Peyer's patch (tissue), 4 donors: ENCODE measurements around the gene KLHL6. TPM values are rescaled to one million over a fixed set of nuclear protein-coding genes. Genes with fewer than 3 reads are reported as not detected.
A peak's percentile ranks its signal among the peaks of the same experiment; 100 is the strongest.
"Not testable (repeated sequence)": the region's sequence is repeated elsewhere in the genome, so short reads cannot be mapped to it uniquely, and the experiment has no call there.

Experiments used
- DNase-seq, 3 donors: peaks; one replicate each; pipeline ENCODE4 v3.0.0-alpha.2; 2017 to 2019
- H3K27ac ChIP-seq, 4 donors: fragments of 200-600 bp; sonication (generic); one replicate each; pipeline ENCODE4 v1.5.1; 2016 to 2019
- H3K27me3 ChIP-seq, 2 donors: fragments of 200-600 bp; sonication (generic); one replicate each; pipeline ENCODE4 v1.5.1; 2019
- H3K36me3 ChIP-seq, 3 donors: fragments of 200-600 bp; sonication (generic); one replicate each; pipeline ENCODE4 v1.5.1; 2016 to 2019
- H3K4me1 ChIP-seq, 4 donors: fragments of 200-600 bp; sonication (generic); one replicate each; pipeline ENCODE4 v1.5.1; 2016 to 2019
- H3K4me3 ChIP-seq, 4 donors: fragments of 200-600 bp; sonication (generic); 1 replicate in 3 of 4; 2 replicates in 1 of 4; pipeline ENCODE4 v1.5.1; 2016 to 2019; ENCODE audit warnings: mild to moderate bottlenecking in 1 of 4
- H3K9me3 ChIP-seq, 4 donors: fragments of 200-600 bp; sonication (generic); one replicate each; pipeline ENCODE4 v1.5.1; 2016 to 2019; ENCODE audit warnings: mild to moderate bottlenecking in 1 of 4
- CTCF ChIP-seq, 6 experiments: fragments of 450-650 bp in 4 of 6; fragments of 200-600 bp in 2 of 6; sonication (generic) in 1 of 6; IDR thresholded peaks; one replicate each; pipeline ENCODE4 v1.5.1; 2017 to 2019; ENCODE audit warnings: antibody characterized with exemption in 6 of 6, mild to moderate bottlenecking in 3 of 6, moderate library complexity in 1 of 6
- POLR2A ChIP-seq, 2 donors: fragments of 450-650 bp; IDR thresholded peaks; one replicate each; pipeline ENCODE4 v1.5.1; 2017; ENCODE audit warnings: antibody characterized with exemption in 2 of 2, mild to moderate bottlenecking in 2 of 2, moderate library complexity in 2 of 2
- total RNA-seq, 4 donors: library from RNA; depleted of rRNA; stranded (reverse); fragments of >200 nt; gene quantifications; one replicate each; pipeline ENCODE4 v1.1.0, GENCODE V29; 2016

The KLHL6 gene
- total RNA-seq, 4 donors from 2014 or later, result 1.6 to 53.6 (median 4.9) TPM

GRCh38 chr3:183484431-183485075 is 71.0 kb downstream of the KLHL6 start:
- Histone ChIP-seq H3K27ac (no peak overlapping the region), H3K4me1 (no peaks in the 10 kb centered on the region), H3K36me3 (no peaks in the 10 kb centered on the region), H3K4me3 (no peak overlapping the region), H3K27me3 (no peaks in the 10 kb centered on the region), H3K9me3 (no peaks in the 10 kb centered on the region)
- DNase-seq, result peak in 1 of 3 donors; percentile 21
- TF ChIP-seq POLR2A (IDR thresholded peaks at IDR 0.05) (no peak), CTCF (IDR thresholded peaks at IDR 0.05) (no peak)

- Histone ChIP-seq H3K36me3 (no peaks in the 10 kb centered on the region), H3K4me1 (no peaks in the 10 kb centered on the region), H3K27me3 (no peaks in the 10 kb centered on the region), H3K27ac (no peak overlapping the region), H3K4me3 (no peak overlapping the region), H3K9me3 (no peaks in the 10 kb centered on the region)
- peak in 1 of 3 donors; percentile 26 for DNase-seq
- TF ChIP-seq POLR2A (IDR thresholded peaks at IDR 0.05) (no peak), CTCF (IDR thresholded peaks at IDR 0.05) (no peak)
Measured at GRCh38 chr3:183481582-183481981, 73.9 kb downstream of the KLHL6 start.

GRCh38 chr3:183478501-183478900 is 77.0 kb downstream of the KLHL6 start:
- no peak for DNase-seq
- Histone ChIP-seq H3K4me1 (no peaks in the 10 kb centered on the region), H3K27ac (no peak overlapping the region), H3K36me3 (no peaks in the 10 kb centered on the region), H3K9me3 (no peaks in the 10 kb centered on the region), H3K4me3 (no peak overlapping the region), H3K27me3 (no peaks in the 10 kb centered on the region)
- TF ChIP-seq POLR2A (IDR thresholded peaks at IDR 0.05) (no peak), CTCF (IDR thresholded peaks at IDR 0.05) (no peak)

- Histone ChIP-seq H3K4me1 (no peaks in the 10 kb centered on the region), H3K36me3 (no peaks in the 10 kb centered on the region), H3K9me3 (no peaks in the 10 kb centered on the region), H3K27ac (no peak overlapping the region), H3K27me3 (no peaks in the 10 kb centered on the region), H3K4me3 (no peak overlapping the region)
- TF ChIP-seq POLR2A (IDR thresholded peaks at IDR 0.05), result no peak
- no peak for TF ChIP-seq CTCF (IDR thresholded peaks at IDR 0.05)
- DNase-seq, result no peak
Measured at GRCh38 chr3:183477801-183478456, 77.6 kb downstream of the KLHL6 start.

GRCh38 chr3:183475764-183476162 is 79.7 kb downstream of the KLHL6 start:
- H3K27ac ChIP-seq, H3K27me3 ChIP-seq, H3K4me3 ChIP-seq, H3K9me3 ChIP-seq, H3K36me3 ChIP-seq, H3K4me1 ChIP-seq, DNase-seq: not testable (repeated sequence)

GRCh38 chr3:183475016-183475763 is 80.3 kb downstream of the KLHL6 start:
- no peak overlapping the region for H3K27ac ChIP-seq
- no peak overlapping the region for H3K4me3 ChIP-seq
- TF ChIP-seq CTCF (IDR thresholded peaks at IDR 0.05) (no peak), POLR2A (IDR thresholded peaks at IDR 0.05) (no peak)
- H3K36me3 ChIP-seq, result no peaks in the 10 kb centered on the region
- no peaks in the 10 kb centered on the region for H3K4me1 ChIP-seq
- DNase-seq, result no peak
- H3K9me3 ChIP-seq, result no peaks in the 10 kb centered on the region
- no peaks in the 10 kb centered on the region for H3K27me3 ChIP-seq
